ENCODE results near the gene NEK10. TPM values are rescaled to one million over a fixed set of nuclear protein-coding genes. Genes with fewer than 3 reads are reported as not detected.

NEK10 gene
- total RNA-seq, 1 experiment from 2014 or later, result 1.2 TPM

GRCh38 chr3:27357665-27358258, 11.4 kb downstream of the NEK10 start:
- no peaks in the 10 kb centered on the region for H3K36me3 ChIP-seq (ENCODE audit: control insufficient read depth in 1 of 2, insufficient read depth in 2 of 2, low read length in 2 of 2)
- H3K9me3 ChIP-seq (ENCODE audit: control insufficient read depth in 1 of 2, insufficient read depth in 1 of 2, low read depth in 1 of 2, low read length in 2 of 2), result no peaks in the 10 kb centered on the region
- no TSS peak for BruUV-seq (replicated peaks)
- peak overlapping the region; percentile 43 for H2AFZ ChIP-seq (ENCODE audit: low read depth, low read length, poor library complexity, severe bottlenecking)
- RAD21 ChIA-PET (ENCODE audit: low non-redundant PET in 1 of 2, low total read pairs in 2 of 2, uncharacterized antibody in 2 of 2, unreplicated experiment in 2 of 2), result interaction anchor here in 1 of 2 experiments (0.7 to 1.0 kb wide), 2 partner anchors 97 to 165 kb away, joined by 3 read pairs; no protein-coding TSS in a partner anchor
- H3K79me2 ChIP-seq (ENCODE audit: insufficient read depth, low read length), result no peaks in the 10 kb centered on the region
- no peaks in the 10 kb centered on the region for H3K9me2 ChIP-seq (ENCODE audit: insufficient read depth)
- CTCF ChIA-PET, result interaction anchor here (0.6 to 1.0 kb wide), 11 partner anchors 9 to 324 kb away, joined by 3 to 7 read pairs (median 3); no protein-coding TSS in a partner anchor
- POLR2A ChIA-PET, result no interaction called here
- no peak overlapping the region for H3K4me2 ChIP-seq (ENCODE audit: low read length)
- no peak overlapping the region for H3K9ac ChIP-seq (ENCODE audit: low read length)
- H3K4me1 ChIP-seq (ENCODE audit: control insufficient read depth in 1 of 2, insufficient read depth in 2 of 2, low read length in 2 of 2), result peaks cover 7 to 9% of the 10 kb centered on the region in 2 experiments; a peak in 3 of 4 replicates
- DNase-seq (ENCODE audit: low read depth, low spot score) (peak; percentile 59), ATAC-seq (peak; percentile 99)
- TF ChIP-seq CTCF (IDR thresholded peaks at IDR 0.05 in 2 of 3, conservative IDR thresholded peaks at IDR 0.05 in 1 of 3; ENCODE audit: borderline replicate concordance in 1 of 3, insufficient read depth in 1 of 3, low read depth in 2 of 3, low read length in 2 of 3), result peak; percentile 73 to 81 (median 78)
- TF ChIP-seq ZNF274 (IDR thresholded peaks at IDR 0.05; ENCODE audit: low read depth, low read length), result no peak
- TF ChIP-seq RAD21 (IDR thresholded peaks at IDR 0.05; ENCODE audit: low read depth), result peak; percentile 71
- intact Hi-C loops (cut with micrococcal nuclease), result loop anchor here (1.0 to 5.0 kb wide), 2 partner anchors 110 to 320 kb away; no protein-coding TSS in a partner anchor
- no peaks in the 10 kb centered on the region for H4K20me1 ChIP-seq (ENCODE audit: insufficient read depth)
- H3K27me3 ChIP-seq (ENCODE audit: insufficient read depth, low read length), result no peaks in the 10 kb centered on the region
- no peak overlapping the region for H3K27ac ChIP-seq (ENCODE audit: low read depth, low read length)
- no peak overlapping the region for H3K4me3 ChIP-seq (replicated peaks in 1 of 2; ENCODE audit: low read depth in 1 of 2, low read length in 2 of 2)

- Histone ChIP-seq H3K36me3 (ENCODE audit: control insufficient read depth in 1 of 2, insufficient read depth in 2 of 2, low read length in 2 of 2) (no peaks in the 10 kb centered on the region), H4K20me1 (ENCODE audit: insufficient read depth) (no peaks in the 10 kb centered on the region), H3K79me2 (ENCODE audit: insufficient read depth, low read length) (no peaks in the 10 kb centered on the region), H3K9ac (ENCODE audit: low read length) (no peak overlapping the region), H3K9me2 (ENCODE audit: insufficient read depth) (no peaks in the 10 kb centered on the region), H3K4me1 (ENCODE audit: control insufficient read depth in 1 of 2, insufficient read depth in 2 of 2, low read length in 2 of 2) (peaks cover 7 to 9% of the 10 kb centered on the region in 2 experiments; a peak in 3 of 4 replicates), H2AFZ (ENCODE audit: low read depth, low read length, poor library complexity, severe bottlenecking) (no peak overlapping the region), H3K4me2 (ENCODE audit: low read length) (no peak overlapping the region), H3K4me3 (replicated peaks in 1 of 2; ENCODE audit: low read depth in 1 of 2, low read length in 2 of 2) (no peak overlapping the region), H3K27me3 (ENCODE audit: insufficient read depth, low read length) (no peaks in the 10 kb centered on the region), H3K27ac (ENCODE audit: low read depth, low read length) (no peak overlapping the region), H3K9me3 (ENCODE audit: control insufficient read depth in 1 of 2, insufficient read depth in 1 of 2, low read depth in 1 of 2, low read length in 2 of 2) (no peaks in the 10 kb centered on the region)
- no TSS peak for BruUV-seq (replicated peaks)
- RAD21 ChIA-PET (ENCODE audit: low non-redundant PET in 1 of 2, low total read pairs in 2 of 2, uncharacterized antibody in 2 of 2, unreplicated experiment in 2 of 2), result no interaction called here
- DNase-seq (ENCODE audit: low read depth, low spot score) (no peak), ATAC-seq (no peak)
- CTCF ChIA-PET, result no interaction called here
- POLR2A ChIA-PET, result no interaction called here
- TF ChIP-seq TCF7L2 (IDR thresholded peaks at IDR 0.05; ENCODE audit: borderline replicate concordance, extremely low read depth, insufficient read depth, insufficient read length) (no peak), SIN3A (IDR thresholded peaks at IDR 0.05; ENCODE audit: low read depth) (no peak), CBX3 (IDR thresholded peaks at IDR 0.05; ENCODE audit: low read depth) (no peak), SP1 (IDR thresholded peaks at IDR 0.05; ENCODE audit: low read depth) (no peak), ZFX (IDR thresholded peaks at IDR 0.05) (no peak), POLR2A (IDR thresholded peaks at IDR 0.05; ENCODE audit: borderline replicate concordance, extremely low read depth, insufficient read depth, insufficient read length) (no peak), CEBPB (IDR thresholded peaks at IDR 0.05; ENCODE audit: low read depth) (no peak), POLR2AphosphoS5 (IDR thresholded peaks at IDR 0.05; ENCODE audit: low read depth, low read length) (no peak), SRF (IDR thresholded peaks at IDR 0.05; ENCODE audit: low read depth) (no peak), MAX (IDR thresholded peaks at IDR 0.05) (no peak), ATF3 (IDR thresholded peaks at IDR 0.05) (no peak), RAD21 (IDR thresholded peaks at IDR 0.05; ENCODE audit: low read depth) (no peak), REST (IDR thresholded peaks at IDR 0.05; ENCODE audit: low read depth) (no peak)
- intact Hi-C loops (cut with micrococcal nuclease), result loop anchor here (1.0 to 5.0 kb wide), 2 partner anchors 110 to 320 kb away; no protein-coding TSS in a partner anchor
Measured at GRCh38 chr3:27356976-27357375, 12.2 kb downstream of the NEK10 start.
